Calu3 (cell line): ENCODE data around the gene MEIS3. TPM values are rescaled to one million over a fixed set of nuclear protein-coding genes. Genes with fewer than 3 reads are reported as not detected.

Source experiments
- BruUV-seq: library from RNA; stranded (reverse); fragments of 400-500 nt; replicated peaks from 2 replicates; lab custom pipeline; 2021; lab: Mats Ljungman, UMichigan
- CTCF ChIA-PET: fragments of 300-600 bp; sonication (Branson Sonifier 250); formaldehyde crosslinking; loops from one replicate; lab custom pipeline; 2022; ENCODE audit warnings: antibody characterized with exemption; lab: Charles Lee
- DNase-seq: peaks from one replicate; pipeline ENCODE4 v3.0.0; 2022
- H3K27ac Mint-ChIP-seq: one replicate; pipeline ENCODE4 v1.8.0; 2022; ENCODE audit warnings: mixed read lengths; ENCODE audit not compliant: unreplicated experiment
- H3K27me3 Mint-ChIP-seq: one replicate; pipeline ENCODE4 v1.8.0; 2022; ENCODE audit warnings: mixed read lengths; ENCODE audit not compliant: unreplicated experiment
- H3K36me3 Mint-ChIP-seq: one replicate; pipeline ENCODE4 v1.8.0; 2022; ENCODE audit warnings: mild to moderate bottlenecking, moderate library complexity, mixed read lengths; ENCODE audit not compliant: insufficient read depth, unreplicated experiment
- H3K4me1 Mint-ChIP-seq: one replicate; pipeline ENCODE4 v1.8.0; 2022; ENCODE audit warnings: mild to moderate bottlenecking, low read depth, mixed read lengths; ENCODE audit not compliant: unreplicated experiment
- H3K4me3 Mint-ChIP-seq: one replicate; pipeline ENCODE4 v1.8.0; 2022; ENCODE audit warnings: mild to moderate bottlenecking, low read depth, moderate library complexity, mixed read lengths; ENCODE audit not compliant: unreplicated experiment
- H3K9me3 Mint-ChIP-seq: one replicate; pipeline ENCODE4 v1.8.0; 2022; ENCODE audit warnings: low read depth, mixed read lengths; ENCODE audit not compliant: unreplicated experiment
- intact Hi-C: fragments of 100-400 bp; cut with micrococcal nuclease; formaldehyde crosslinking; loops from one replicate; pipeline ENCODE4 v1.10.0; 2022; ENCODE audit not compliant: unreplicated experiment
- total RNA-seq: library from RNA; stranded (reverse); gene quantifications from 2 replicates; pipeline ENCODE4 v1.2.3, GENCODE V29; 2022
- TF ChIP-seq, protein P1 (sequence below): fragments of 200-600 bp; IDR thresholded peaks from one replicate; pipeline ENCODE4 v1.8.0; 2022; ENCODE audit warnings: antibody characterized with exemption; ENCODE audit not compliant: unreplicated experiment

The MEIS3 gene
- total RNA-seq, 1 experiment from 2014 or later = 0.87 TPM

DNA sequence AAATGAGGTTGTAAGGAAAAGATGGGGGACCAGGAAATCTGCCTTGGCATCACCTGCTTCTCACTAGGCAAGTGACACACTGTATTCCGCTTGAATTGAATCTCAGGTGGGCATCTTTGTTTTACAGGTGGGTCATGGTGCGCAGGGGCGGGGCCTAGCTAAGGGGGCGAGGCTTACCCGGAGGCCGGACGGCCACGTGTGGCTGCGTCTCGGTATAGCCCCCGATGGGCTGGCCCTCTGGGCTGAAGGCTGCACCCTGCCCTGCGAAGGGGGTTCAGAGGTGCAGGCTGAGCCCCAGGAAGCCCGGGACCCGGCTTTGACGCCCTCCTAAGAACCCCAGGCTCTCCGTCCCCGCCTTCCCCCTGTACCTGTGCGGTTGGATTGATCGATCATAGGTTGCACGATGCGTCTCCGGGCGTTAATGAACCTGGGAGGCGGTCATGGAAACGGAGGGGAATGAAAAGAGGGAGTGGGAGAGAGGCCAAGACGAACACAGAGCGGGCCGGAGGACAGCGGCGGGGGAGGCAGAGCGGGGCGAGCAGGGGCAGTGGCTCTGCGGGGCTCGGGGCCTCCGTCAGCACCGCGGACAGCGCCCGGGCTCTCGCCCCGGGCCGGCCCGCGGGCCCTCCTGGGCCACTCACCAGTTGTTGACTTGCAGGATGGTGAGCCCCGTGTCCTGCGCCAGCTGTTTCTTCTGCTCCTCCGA, 12.5 kb downstream of the MEIS3 start:
- Mint-ChIP-seq H3K27ac (no peak overlapping the region), H3K36me3 (no peaks in the 10 kb centered on the region), H3K4me3 (no peak overlapping the region), H3K27me3 (peaks cover 92% of the 10 kb centered on the region), H3K4me1 (no peaks in the 10 kb centered on the region), H3K9me3 (peaks cover 2% of the 10 kb centered on the region)
- intact Hi-C loops = no loop called here
- DNase-seq = peak; percentile 35
- BruUV-seq = no TSS peak
- TF ChIP-seq, protein P1, sequence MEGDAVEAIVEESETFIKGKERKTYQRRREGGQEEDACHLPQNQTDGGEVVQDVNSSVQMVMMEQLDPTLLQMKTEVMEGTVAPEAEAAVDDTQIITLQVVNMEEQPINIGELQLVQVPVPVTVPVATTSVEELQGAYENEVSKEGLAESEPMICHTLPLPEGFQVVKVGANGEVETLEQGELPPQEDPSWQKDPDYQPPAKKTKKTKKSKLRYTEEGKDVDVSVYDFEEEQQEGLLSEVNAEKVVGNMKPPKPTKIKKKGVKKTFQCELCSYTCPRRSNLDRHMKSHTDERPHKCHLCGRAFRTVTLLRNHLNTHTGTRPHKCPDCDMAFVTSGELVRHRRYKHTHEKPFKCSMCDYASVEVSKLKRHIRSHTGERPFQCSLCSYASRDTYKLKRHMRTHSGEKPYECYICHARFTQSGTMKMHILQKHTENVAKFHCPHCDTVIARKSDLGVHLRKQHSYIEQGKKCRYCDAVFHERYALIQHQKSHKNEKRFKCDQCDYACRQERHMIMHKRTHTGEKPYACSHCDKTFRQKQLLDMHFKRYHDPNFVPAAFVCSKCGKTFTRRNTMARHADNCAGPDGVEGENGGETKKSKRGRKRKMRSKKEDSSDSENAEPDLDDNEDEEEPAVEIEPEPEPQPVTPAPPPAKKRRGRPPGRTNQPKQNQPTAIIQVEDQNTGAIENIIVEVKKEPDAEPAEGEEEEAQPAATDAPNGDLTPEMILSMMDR = no peak
- CTCF ChIA-PET = interaction anchor here (0.6 kb wide), 1 partner anchor 109 kb away, joined by 4 read pairs; no protein-coding TSS in a partner anchor

DNA sequence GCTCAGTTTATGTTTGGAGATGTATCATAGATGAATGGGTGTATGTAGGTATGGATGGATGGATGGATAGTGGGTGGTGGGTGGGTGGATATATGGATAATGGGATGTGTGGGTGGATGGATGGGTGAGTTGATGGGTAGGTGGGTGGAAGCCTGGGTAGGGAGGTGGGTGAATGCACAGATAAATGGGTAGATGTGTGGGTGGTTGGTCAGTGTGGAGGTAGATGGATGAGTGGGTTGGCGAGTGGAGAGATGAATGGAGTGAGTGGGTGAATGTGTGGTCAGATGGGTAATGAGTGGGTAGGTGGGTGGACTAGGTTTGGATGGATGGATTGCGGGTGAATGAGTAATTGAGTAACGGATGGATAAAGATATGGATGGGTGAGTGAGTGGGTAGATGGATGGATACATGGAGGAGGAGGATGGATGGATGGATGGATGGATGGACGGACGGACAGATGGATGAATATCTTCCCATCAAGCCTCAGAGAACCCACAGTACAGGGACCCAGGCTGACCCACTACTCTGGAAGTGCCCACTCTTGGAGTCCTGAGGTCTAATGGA, 13.4 kb downstream of the MEIS3 start:
- Mint-ChIP-seq H3K27ac (no peak overlapping the region), H3K4me3 (no peak overlapping the region), H3K4me1 (no peaks in the 10 kb centered on the region), H3K9me3 (peaks cover 2% of the 10 kb centered on the region), H3K27me3 (peaks cover 92% of the 10 kb centered on the region), H3K36me3 (no peaks in the 10 kb centered on the region)
- CTCF ChIA-PET = interaction anchor here (0.7 kb wide), 1 partner anchor 19 kb away, joined by 3 read pairs; no protein-coding TSS in a partner anchor
- no peak for DNase-seq
- TF ChIP-seq, protein P1 = no peak
- intact Hi-C loops = no loop called here
- no TSS peak for BruUV-seq

DNA sequence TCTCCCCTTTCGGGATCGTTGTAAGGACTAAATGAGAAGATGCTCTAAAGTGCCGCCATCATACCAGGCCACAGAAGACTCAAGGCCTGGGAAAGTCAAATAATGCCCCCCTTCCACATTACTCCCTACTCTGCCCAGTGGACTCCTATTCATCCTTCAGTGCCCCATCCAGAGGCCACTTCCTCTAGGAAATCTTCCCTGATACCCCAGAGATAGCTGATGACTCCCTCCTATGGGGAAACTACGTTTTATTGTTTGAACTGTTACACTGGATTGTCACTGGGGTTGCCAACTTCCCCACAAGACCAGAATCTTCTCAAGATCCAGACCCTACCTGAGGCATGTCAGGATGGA, 14.2 kb downstream of the MEIS3 start:
- H3K36me3 Mint-ChIP-seq = no peaks in the 10 kb centered on the region

DNA sequence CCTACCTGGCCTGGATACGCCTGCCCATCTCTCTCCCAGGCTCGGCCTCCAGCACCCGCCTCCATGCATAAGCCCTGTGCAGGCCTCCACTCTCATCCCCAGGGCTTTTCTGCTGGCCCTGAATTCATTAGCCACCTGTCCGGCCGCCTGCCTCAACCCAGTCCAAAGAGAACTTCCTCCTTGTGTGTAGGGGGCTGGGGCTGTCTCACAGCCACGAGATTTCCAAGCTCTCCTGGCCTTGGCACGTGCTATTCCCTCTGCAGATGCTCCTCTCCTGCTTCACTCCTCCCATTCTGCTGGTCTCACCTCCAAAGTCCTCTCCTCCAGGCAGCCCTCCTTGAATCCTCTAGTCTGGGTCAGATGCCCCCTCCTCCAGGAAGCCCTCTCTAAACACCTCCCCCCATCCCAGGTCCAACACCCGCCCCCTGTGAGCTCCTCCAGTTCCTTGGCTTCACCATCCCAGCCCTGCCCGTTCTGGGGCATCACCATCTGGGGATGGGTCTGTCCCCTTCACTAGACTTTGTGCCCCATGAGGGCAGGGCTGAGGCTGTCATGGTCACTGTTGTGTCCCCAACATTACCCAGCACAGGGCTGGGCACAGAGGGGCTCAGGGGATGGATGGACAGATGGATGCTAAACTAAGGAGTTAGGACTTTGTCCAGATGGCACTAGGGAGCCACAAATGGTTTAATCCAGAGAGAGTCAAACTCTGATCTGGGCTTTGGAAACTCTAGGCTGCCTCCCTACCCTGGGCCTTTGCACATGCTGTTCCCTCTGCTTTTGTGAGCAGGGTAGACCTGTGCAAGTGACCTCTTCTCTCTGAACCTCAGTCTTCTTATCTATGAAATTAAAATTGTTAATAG, 14.8 kb downstream of the MEIS3 start:
- TF ChIP-seq, protein P1 = no peak
- peaks cover 2% of the 10 kb centered on the region for H3K9me3 Mint-ChIP-seq
- H3K36me3 Mint-ChIP-seq = no peaks in the 10 kb centered on the region
- H3K4me1 Mint-ChIP-seq = no peaks in the 10 kb centered on the region
- intact Hi-C loops = no loop called here
- DNase-seq = no peak
- BruUV-seq = no TSS peak
- CTCF ChIA-PET = no interaction called here
- no peak overlapping the region for H3K27ac Mint-ChIP-seq
- peaks cover 83% of the 10 kb centered on the region for H3K27me3 Mint-ChIP-seq
- H3K4me3 Mint-ChIP-seq = no peak overlapping the region

More for the DNA sequence above, 14.2 kb downstream of the MEIS3 start:
- no peak for DNase-seq
- Mint-ChIP-seq H3K4me3 (no peak overlapping the region), H3K27ac (no peak overlapping the region), H3K4me1 (no peaks in the 10 kb centered on the region), H3K9me3 (peaks cover 2% of the 10 kb centered on the region), H3K27me3 (peaks cover 88% of the 10 kb centered on the region)
- TF ChIP-seq, protein P1 = no peak
- CTCF ChIA-PET = interaction anchor here (0.7 kb wide), 1 partner anchor 20 kb away, joined by 3 read pairs; no protein-coding TSS in a partner anchor
- intact Hi-C loops = no loop called here
- no TSS peak for BruUV-seq
